Neural cell (in vitro differentiated cells): ENCODE data around the gene HAPSTR1.

Source experiments
- EZH2 ChIP-seq: fragments of 200-600, 300-800 bp; shearing (Covaris generic), sonication (generic); IDR thresholded peaks from 2 replicates; pipeline ENCODE4 v1.6.1; 2014; ENCODE audit warnings: antibody characterized with exemption, low read length, borderline replicate concordance, mild to moderate bottlenecking; ENCODE audit not compliant: insufficient read depth, poor library complexity, severe bottlenecking
- POLR2AphosphoS5 ChIP-seq: IDR thresholded peaks from 2 replicates; pipeline ENCODE4 v1.6.1; 2012
- SMC3 ChIP-seq: fragments of 450-650 bp; conservative IDR thresholded peaks from 2 replicates; pipeline ENCODE4 v1.6.1; 2014; ENCODE audit warnings: antibody characterized with exemption, mild to moderate bottlenecking, moderate library complexity; ENCODE audit not compliant: poor library complexity
- TF ChIP-seq, protein P1 (sequence below): fragments of 450-650 bp; IDR thresholded peaks from 2 replicates; pipeline ENCODE4 v1.5.1; 2014; ENCODE audit warnings: antibody characterized with exemption, mild to moderate bottlenecking, moderate library complexity; ENCODE audit not compliant: poor library complexity, severe bottlenecking

DNA sequence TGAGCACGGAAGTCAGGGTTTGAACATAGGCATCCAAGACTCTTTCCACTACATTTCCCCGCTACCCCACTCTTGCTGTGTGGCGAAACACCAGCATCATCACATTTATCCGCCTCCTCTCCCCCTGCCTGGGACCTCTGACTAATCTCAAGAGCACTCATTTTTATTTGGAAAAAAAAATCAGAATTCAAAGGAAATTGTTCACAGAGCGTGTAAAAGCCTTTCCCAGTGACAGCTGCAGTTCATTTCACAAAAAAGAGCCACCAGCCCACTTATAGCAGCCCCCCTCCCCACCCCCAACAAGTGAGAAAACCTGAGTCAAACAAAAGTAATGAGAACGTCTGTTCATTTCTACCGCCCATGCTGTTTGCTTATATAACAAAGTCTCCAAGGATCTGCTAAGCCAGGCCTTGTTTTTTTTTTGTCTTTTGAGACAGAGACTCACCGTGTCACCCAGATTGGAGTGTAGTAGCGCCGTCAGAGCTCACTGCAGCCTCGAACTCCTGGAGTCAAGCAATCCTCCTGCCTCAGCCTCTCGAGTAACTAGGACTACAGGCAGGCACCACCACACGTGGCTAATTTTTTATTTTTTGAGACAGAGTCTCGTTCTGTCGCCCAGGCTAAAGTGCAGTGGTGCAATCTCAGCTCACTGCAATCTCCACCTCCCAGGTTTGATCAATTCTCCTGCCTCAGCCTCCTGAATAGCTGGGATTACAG lies 48.3 kb upstream of the HAPSTR1 start:
- TF ChIP-seq, protein P1, sequence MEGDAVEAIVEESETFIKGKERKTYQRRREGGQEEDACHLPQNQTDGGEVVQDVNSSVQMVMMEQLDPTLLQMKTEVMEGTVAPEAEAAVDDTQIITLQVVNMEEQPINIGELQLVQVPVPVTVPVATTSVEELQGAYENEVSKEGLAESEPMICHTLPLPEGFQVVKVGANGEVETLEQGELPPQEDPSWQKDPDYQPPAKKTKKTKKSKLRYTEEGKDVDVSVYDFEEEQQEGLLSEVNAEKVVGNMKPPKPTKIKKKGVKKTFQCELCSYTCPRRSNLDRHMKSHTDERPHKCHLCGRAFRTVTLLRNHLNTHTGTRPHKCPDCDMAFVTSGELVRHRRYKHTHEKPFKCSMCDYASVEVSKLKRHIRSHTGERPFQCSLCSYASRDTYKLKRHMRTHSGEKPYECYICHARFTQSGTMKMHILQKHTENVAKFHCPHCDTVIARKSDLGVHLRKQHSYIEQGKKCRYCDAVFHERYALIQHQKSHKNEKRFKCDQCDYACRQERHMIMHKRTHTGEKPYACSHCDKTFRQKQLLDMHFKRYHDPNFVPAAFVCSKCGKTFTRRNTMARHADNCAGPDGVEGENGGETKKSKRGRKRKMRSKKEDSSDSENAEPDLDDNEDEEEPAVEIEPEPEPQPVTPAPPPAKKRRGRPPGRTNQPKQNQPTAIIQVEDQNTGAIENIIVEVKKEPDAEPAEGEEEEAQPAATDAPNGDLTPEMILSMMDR: no peak
- no peak for TF ChIP-seq SMC3
- no peak for TF ChIP-seq EZH2
- TF ChIP-seq POLR2AphosphoS5: no peak
